ENCODE data around the gene DNAJC5G.
"Not testable (repeated sequence)": the region's sequence is repeated elsewhere in the genome, so short reads cannot be mapped to it uniquely, and the experiment has no call there.

Gene DNAJC5G

GRCh38 chr2:27263287-27264252 lies 11.7 kb upstream of the DNAJC5G start:
- peak overlapping the region; percentile 78 for H3K4me3 Mint-ChIP-seq
- no peaks in the 10 kb centered on the region for H3K9me3 Mint-ChIP-seq
- H3K27ac Mint-ChIP-seq = peak overlapping the region; percentile 73
- peaks cover 50% of the 10 kb centered on the region for H3K27me3 Mint-ChIP-seq
- H3K4me1 Mint-ChIP-seq (ENCODE audit: low read depth) = peaks cover 25% of the 10 kb centered on the region
- peak; percentile 50 for DNase-seq
- no peaks in the 10 kb centered on the region for H3K36me3 Mint-ChIP-seq (ENCODE audit: low read depth)

DNA sequence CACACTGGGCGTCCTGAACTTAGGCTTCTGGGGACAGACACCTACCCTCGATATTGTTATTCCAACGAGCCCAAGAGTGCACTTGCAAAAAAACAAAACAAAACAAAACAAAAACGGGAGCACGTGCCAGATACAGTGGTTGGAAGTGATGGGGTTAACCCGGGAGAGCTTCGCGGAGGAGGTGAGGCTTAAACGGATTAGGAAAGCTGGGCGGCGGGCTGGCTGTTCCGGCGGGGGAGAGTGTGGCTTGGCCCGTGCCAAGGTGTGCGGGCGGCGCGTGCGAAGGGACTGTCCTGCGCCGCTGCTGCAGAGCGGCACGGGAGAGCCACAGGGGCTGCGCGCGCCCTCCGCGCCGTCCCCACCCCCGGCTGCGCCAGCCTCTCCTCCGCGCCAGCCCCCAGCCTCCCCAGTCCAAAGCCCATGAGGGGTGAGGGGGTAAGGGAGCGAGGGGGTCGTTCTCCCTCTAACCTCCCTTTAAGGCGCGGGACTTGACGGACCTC lies 10.9 kb upstream of the DNAJC5G start:
- peaks cover 44% of the 10 kb centered on the region for H3K27me3 Mint-ChIP-seq
- H3K27ac Mint-ChIP-seq = peak overlapping the region; percentile 71
- H3K36me3 Mint-ChIP-seq (ENCODE audit: low read depth) = no peaks in the 10 kb centered on the region
- no peaks in the 10 kb centered on the region for H3K9me3 Mint-ChIP-seq
- peak overlapping the region; percentile 78 for H3K4me3 Mint-ChIP-seq
- no peak for DNase-seq
- H3K4me1 Mint-ChIP-seq (ENCODE audit: low read depth) = peaks cover 25% of the 10 kb centered on the region

GRCh38 chr2:27264753-27265535 lies 10.3 kb upstream of the DNAJC5G start:
- Mint-ChIP-seq H3K4me1 (ENCODE audit: low read depth) (peaks cover 25% of the 10 kb centered on the region), H3K36me3 (ENCODE audit: low read depth) (no peaks in the 10 kb centered on the region), H3K4me3 (peak overlapping the region; percentile 65), H3K27ac (no peak overlapping the region), H3K9me3 (no peaks in the 10 kb centered on the region), H3K27me3 (peaks cover 38% of the 10 kb centered on the region)
- peak; percentile 79 for DNase-seq

GRCh38 chr2:27265536-27265870 lies 9.7 kb upstream of the DNAJC5G start:
- Mint-ChIP-seq H3K27me3 (peaks cover 33% of the 10 kb centered on the region), H3K4me1 (ENCODE audit: low read depth) (peaks cover 25% of the 10 kb centered on the region), H3K4me3 (no peak overlapping the region), H3K9me3 (no peaks in the 10 kb centered on the region), H3K36me3 (ENCODE audit: low read depth) (no peaks in the 10 kb centered on the region), H3K27ac (no peak overlapping the region)
- no peak for DNase-seq

DNA sequence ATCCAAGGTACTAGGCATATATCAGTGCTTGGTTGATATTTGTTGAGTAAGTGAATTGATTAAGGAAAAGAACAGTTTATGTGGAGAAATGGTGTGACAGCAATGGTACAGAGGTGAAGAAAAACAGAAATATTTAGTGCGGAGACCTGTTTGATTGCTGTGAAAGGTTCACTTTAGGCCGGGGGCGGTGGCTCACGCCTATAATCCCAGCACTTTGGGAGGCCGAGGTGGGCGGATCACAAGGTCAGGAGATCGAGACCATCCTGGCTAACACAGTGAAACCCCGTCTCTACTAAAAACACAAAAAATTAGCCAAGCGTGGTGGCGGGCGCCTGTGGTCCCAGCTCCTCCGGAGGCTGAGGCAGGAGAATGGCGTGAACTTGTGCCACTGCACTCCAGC lies 6.9 kb upstream of the DNAJC5G start:
- Mint-ChIP-seq H3K4me1 (ENCODE audit: low read depth) (peaks cover 16% of the 10 kb centered on the region), H3K27me3 (peaks cover 16% of the 10 kb centered on the region)
- not testable (repeated sequence) for H3K27ac Mint-ChIP-seq; H3K4me3 Mint-ChIP-seq; H3K9me3 Mint-ChIP-seq; H3K36me3 Mint-ChIP-seq (ENCODE audit: low read depth); DNase-seq

GRCh38 chr2:27270131-27270530 lies 5.1 kb upstream of the DNAJC5G start:
- H3K27me3 Mint-ChIP-seq = no peaks in the 10 kb centered on the region
- no peak for DNase-seq
- H3K4me1 Mint-ChIP-seq (ENCODE audit: low read depth) = peaks cover 2% of the 10 kb centered on the region
- no peak overlapping the region for H3K4me3 Mint-ChIP-seq
- no peaks in the 10 kb centered on the region for H3K36me3 Mint-ChIP-seq (ENCODE audit: low read depth)
- no peaks in the 10 kb centered on the region for H3K9me3 Mint-ChIP-seq
- no peak overlapping the region for H3K27ac Mint-ChIP-seq

GRCh38 chr2:27270670-27271069 lies 4.6 kb upstream of the DNAJC5G start:
- no peaks in the 10 kb centered on the region for H3K9me3 Mint-ChIP-seq
- H3K27me3 Mint-ChIP-seq = no peaks in the 10 kb centered on the region
- no peak overlapping the region for H3K4me3 Mint-ChIP-seq
- no peak overlapping the region for H3K27ac Mint-ChIP-seq
- H3K36me3 Mint-ChIP-seq (ENCODE audit: low read depth) = no peaks in the 10 kb centered on the region
- H3K4me1 Mint-ChIP-seq (ENCODE audit: low read depth) = no peaks in the 10 kb centered on the region
- DNase-seq = no peak

DNA sequence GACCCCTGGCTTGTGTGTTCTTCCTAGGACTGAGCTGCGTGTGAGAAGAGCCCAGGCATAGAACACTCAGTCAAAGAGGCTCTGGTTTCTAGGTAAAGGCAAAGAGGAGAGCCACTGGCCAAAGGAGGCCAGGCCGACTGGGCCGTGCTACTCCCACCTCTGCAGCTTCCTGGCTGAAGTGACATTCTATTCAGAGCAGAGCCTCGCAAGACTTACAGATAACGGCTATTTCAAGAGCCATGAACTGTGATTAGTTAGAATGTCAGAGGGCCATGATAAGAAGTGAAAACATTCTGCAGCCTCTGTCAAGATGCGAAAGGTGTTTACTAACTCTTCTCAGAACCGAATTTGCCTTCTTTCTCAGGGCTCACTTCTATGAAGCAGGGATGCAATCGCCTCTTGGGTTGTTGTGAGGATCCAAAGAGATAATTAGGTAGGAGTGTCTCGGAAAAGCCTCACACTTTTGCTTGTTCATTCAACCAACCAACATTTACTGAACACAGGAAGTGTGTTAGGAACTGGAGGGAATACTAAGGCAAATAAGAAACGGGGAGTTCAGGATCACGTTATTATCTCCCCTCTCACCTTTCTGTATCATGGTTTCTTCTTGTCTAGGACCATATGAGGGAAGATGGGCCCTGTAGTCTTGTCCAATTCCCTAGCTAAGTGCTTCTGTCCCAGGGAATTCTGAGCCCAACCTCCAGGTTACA lies 3.4 kb upstream of the DNAJC5G start:
- H3K27ac Mint-ChIP-seq = no peak overlapping the region
- no peak overlapping the region for H3K4me3 Mint-ChIP-seq
- DNase-seq = no peak
- H3K36me3 Mint-ChIP-seq (ENCODE audit: low read depth) = no peaks in the 10 kb centered on the region
- no peaks in the 10 kb centered on the region for H3K4me1 Mint-ChIP-seq (ENCODE audit: low read depth)
- H3K9me3 Mint-ChIP-seq = no peaks in the 10 kb centered on the region
- H3K27me3 Mint-ChIP-seq = no peaks in the 10 kb centered on the region

- H3K4me1 Mint-ChIP-seq (ENCODE audit: low read depth); H3K27me3 Mint-ChIP-seq; H3K4me3 Mint-ChIP-seq; H3K36me3 Mint-ChIP-seq (ENCODE audit: low read depth); H3K9me3 Mint-ChIP-seq; H3K27ac Mint-ChIP-seq; DNase-seq: not testable (repeated sequence)
Measured at GRCh38 chr2:27272537-27273522, 2.4 kb upstream of the DNAJC5G start.

- H3K4me1 Mint-ChIP-seq (ENCODE audit: low read depth) = peaks cover 4% of the 10 kb centered on the region
- no peaks in the 10 kb centered on the region for H3K9me3 Mint-ChIP-seq
- no peaks in the 10 kb centered on the region for H3K36me3 Mint-ChIP-seq (ENCODE audit: low read depth)
- no peak for DNase-seq
- no peak overlapping the region for H3K4me3 Mint-ChIP-seq
- H3K27me3 Mint-ChIP-seq = peaks cover 31% of the 10 kb centered on the region
- H3K27ac Mint-ChIP-seq = no peak overlapping the region
Measured at GRCh38 chr2:27278010-27278409, 2.8 kb downstream of the DNAJC5G start.

DNA sequence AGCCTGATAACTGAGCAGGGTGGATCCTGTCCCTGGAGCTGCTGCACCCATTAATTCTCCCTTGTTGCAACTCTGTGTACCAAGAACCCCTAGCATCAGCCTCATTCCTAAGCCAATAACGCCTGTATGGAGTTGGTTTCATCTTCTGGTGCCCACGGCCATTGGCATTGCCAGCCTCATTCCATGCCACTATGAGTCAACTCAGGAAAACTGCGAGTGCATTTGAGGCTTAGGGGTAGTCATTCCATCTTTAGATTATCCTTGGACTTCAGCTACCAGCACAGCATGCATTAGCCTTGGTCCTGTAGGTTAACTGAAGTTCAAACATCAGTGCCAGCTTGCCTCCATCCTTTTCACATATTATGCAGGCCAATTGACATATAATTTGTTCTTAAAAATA lies 5.6 kb downstream of the DNAJC5G start:
- DNase-seq = no peak
- H3K27ac Mint-ChIP-seq = no peak overlapping the region
- peaks cover 31% of the 10 kb centered on the region for H3K27me3 Mint-ChIP-seq
- no peaks in the 10 kb centered on the region for H3K36me3 Mint-ChIP-seq (ENCODE audit: low read depth)
- H3K9me3 Mint-ChIP-seq = no peaks in the 10 kb centered on the region
- H3K4me3 Mint-ChIP-seq = no peak overlapping the region
- peaks cover 4% of the 10 kb centered on the region for H3K4me1 Mint-ChIP-seq (ENCODE audit: low read depth)

DNA sequence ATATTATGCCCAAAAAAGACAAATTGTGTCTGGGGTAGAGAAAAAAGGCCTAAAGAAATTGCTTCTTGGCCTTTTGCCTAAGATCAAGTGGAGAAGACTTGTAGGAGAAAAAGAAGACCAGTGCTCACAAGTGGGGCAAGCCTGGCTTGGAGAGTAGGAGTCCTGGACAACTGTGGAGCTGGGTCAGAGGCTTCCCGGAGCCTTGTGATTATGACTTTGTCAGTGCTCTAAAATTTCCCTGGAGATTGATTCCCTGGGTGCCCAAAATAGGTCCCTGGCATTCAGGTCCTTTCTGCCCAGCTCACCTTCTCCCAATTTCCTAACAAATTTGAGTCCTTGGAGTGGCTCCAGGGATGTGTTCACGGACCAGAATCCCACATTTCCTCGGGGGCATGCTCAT lies 6.2 kb downstream of the DNAJC5G start:
- no peaks in the 10 kb centered on the region for H3K36me3 Mint-ChIP-seq (ENCODE audit: low read depth)
- no peak for DNase-seq
- H3K27me3 Mint-ChIP-seq = peaks cover 31% of the 10 kb centered on the region
- no peak overlapping the region for H3K27ac Mint-ChIP-seq
- H3K4me3 Mint-ChIP-seq = no peak overlapping the region
- no peaks in the 10 kb centered on the region for H3K9me3 Mint-ChIP-seq
- peaks cover 4% of the 10 kb centered on the region for H3K4me1 Mint-ChIP-seq (ENCODE audit: low read depth)

- H3K27ac Mint-ChIP-seq = no peak within 1 kb of the TSS
- H3K4me1 Mint-ChIP-seq (ENCODE audit: low read depth) = peaks cover 4% of the 10 kb centered on the region
- peaks cover 31% of the 10 kb centered on the region for H3K27me3 Mint-ChIP-seq
- no peaks in the 10 kb centered on the region for H3K36me3 Mint-ChIP-seq (ENCODE audit: low read depth)
- no peak within 1 kb of the TSS for H3K4me3 Mint-ChIP-seq
- H3K9me3 Mint-ChIP-seq = no peaks in the 10 kb centered on the region
- no peak for DNase-seq
Measured at GRCh38 chr2:27281855-27282559, 6.8 kb downstream of the DNAJC5G start, which contains the start of gene TRIM54. TRIM54 (plus strand) TSS chr2:27282429; CDS start chr2:27282732, 303 bp downstream.
